SKM-1 (cell line): ENCODE data around the gene WNT2.
"Not testable (repeated sequence)": the region's sequence is repeated elsewhere in the genome, so short reads cannot be mapped to it uniquely, and the experiment has no call there.

Source experiments
- DNase-seq: peaks from one replicate; lab custom pipeline; 2025; ENCODE audit not compliant: unreplicated experiment; lab: John Stamatoyannopoulos, UW

WNT2 gene

GRCh38 chr7:117270371-117270770, 52.5 kb downstream of the WNT2 start:
- DNase-seq, result no peak

DNA sequence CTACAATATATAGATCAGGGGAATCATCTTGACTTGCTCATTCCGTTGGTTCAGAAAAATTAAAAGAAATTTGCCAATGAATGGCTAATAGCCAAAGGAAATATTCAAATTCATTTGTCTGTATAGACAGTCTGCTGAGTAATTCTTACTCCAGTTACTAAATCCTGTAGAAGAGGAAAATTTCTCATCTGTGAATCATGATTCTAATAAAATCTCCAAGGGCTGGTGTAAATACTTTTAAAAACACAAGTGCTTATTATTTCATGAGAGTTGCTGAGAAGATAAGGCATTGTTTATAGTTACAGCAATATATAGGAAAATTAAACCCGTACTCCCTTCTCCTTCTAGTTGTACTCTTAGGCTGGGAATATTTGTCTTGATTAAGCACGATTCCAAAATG, 53.0 kb downstream of the WNT2 start:
- no peak for DNase-seq

DNA sequence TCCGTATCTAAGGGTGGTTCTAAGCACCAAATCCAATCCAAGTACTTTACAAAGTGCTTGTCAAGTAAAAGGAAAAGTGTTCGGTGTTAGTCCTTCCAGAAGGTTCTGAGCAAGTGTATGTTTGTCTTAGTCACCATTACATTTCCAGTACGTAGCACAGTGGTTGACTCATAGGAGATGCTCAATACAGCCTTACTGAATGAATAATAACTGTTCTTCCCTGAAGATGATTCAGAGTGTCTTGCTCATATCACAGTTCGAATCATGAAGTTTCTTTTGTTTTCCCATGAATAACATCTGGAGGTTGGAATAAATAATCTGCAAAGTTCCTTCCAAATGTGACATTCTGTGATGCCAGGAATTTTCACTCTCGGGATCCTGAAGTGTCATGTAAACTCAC, 53.4 kb downstream of the WNT2 start:
- no peak for DNase-seq

DNA sequence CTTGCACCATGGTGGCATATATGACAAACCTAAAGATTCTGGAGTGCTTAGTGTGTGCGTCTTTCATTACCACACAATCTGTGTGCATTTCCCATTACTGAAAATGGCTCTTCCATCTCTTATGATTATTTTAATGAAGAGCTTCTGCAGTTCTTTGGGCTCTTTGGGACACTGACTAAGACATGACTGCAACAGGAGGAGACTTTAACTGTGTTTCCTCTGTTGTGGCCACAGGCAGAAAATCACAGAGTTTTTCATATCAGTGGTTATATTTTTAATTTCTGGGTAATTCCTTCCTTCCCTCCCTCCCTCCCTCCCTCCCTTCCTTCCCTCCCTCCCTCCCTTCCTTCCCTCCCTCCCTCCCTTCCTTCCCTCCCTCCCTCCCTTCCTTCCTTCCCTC, 58.1 kb downstream of the WNT2 start:
- DNase-seq, result no peak

GRCh38 chr7:117262546-117262945, 60.3 kb downstream of the WNT2 start:
- DNase-seq, result no peak

DNA sequence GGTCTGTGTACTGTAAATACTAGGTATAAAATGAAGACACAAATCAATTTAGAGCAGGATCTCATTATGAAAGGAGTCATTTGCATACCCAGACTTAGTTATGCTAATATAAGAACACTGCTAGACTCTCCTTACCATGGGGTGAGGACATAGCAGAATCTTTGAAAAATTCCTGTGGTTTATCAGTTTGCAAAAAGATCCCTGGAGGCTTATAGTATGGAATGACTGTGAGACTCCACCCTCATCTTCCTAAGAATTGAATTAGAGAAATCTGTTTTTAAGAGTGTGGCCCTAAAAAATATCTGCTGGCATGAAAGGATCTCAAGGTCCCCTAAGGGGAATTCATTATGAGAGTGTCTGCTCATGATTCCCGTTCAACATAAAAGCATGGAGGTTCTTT, 63.2 kb downstream of the WNT2 start:
- no peak for DNase-seq

DNA sequence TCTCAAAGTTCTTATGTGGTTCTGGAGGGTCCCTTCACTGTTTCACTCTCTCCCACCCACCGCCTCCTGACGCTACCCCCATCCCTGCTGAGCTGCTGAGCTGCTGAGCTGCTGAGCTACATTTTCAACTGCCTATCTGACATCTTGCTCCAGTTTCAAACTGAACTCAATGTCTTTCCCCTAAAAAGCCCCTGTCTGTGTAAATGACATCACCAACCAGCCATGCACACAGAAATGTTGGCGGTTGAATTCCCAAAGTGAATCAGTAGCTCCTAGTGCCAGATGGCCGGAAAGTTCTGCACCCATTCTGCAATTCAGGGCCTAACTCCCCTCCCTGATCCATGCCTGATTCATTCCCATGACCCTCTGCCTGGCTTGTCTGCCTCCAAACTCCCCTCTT, 71.2 kb downstream of the WNT2 start:
- DNase-seq, result no peak

DNA sequence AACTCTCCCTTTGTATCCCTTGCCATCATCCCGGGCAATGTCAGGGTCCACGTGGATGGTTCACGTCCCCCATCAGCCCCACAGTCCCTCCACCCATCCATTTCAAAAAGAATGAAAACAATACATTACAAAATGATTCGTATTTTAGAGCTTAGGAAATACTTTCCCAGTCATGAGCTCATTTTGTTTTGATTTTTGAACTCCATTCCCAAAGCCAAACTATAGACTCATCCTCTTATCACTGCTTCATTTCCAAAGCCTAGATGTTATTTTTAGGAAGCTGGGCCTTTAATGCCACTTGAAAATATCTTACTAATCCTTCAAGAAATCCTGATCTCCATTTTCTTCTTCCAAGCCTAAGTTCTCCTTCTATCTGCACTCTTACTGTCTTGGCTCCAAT, 72.1 kb downstream of the WNT2 start:
- no peak for DNase-seq

- DNase-seq, result no peak
Measured at GRCh38 chr7:117250245-117250644, 72.6 kb downstream of the WNT2 start.

GRCh38 chr7:117249696-117250095, 73.2 kb downstream of the WNT2 start:
- no peak for DNase-seq

DNA sequence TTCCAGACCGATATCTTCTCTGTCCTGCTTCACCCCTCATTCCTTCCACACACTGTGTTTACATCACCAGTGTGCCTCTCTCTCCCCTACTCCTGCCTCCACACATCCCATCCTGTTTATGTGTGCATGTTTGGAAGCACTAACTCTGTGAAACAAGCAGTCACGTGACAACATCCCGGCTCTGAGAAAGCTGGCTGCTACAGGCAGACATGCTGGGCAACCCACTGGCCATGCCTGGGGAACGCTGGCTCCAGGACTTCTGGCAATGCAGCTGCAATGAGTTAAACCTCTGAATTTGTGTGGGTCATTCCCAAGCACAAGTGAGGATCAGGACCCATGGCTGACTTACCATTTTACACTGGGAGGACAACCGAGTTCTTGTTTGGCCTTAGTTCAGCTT, 74.0 kb downstream of the WNT2 start:
- DNase-seq, result no peak

- DNase-seq, result no peak
Measured at GRCh38 chr7:117247809-117248208, 75.0 kb downstream of the WNT2 start.

DNA sequence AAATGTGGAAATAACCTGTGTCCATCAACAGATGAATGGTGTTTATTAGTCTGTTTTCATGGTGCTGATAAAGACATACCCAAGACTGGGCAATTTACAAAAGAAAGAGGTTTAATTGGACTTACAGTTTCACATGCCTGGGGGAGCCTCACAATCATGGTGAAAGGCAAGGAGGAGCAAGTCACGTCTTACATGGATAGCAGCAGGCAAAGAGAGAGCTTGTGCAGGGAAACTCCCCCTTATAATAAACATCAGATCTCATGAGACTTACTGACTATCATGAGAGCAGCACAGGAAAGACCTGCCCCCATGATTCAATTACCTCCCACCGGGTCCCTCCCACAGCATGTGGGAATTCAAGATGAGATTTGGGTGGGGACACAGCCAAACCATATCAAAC, 77.2 kb downstream of the WNT2 start:
- not testable (repeated sequence) for DNase-seq

- DNase-seq, result no peak
Measured at GRCh38 chr7:117243390-117243789, 79.5 kb downstream of the WNT2 start.

DNA sequence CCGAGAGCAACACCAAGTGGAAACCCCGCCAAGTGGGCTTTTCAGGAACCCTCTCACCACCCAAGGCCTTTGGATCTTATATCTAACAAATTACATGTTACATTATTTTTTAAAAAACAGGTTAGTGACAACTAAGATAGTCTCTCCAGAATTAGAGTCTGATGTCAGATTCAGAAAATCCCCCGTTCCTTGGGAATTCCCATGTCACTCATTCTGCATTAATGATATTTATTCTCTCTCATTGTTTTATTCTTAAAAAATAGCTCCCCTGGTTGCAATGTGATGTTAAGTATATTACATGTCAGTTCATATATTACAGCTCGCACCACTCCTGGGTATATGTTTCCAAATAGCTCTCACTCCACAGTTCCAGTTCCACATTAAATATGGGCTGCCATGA, 81.8 kb downstream of the WNT2 start:
- no peak for DNase-seq

- no peak for DNase-seq
Measured at GRCh38 chr7:117238937-117239336, 83.9 kb downstream of the WNT2 start.

DNA sequence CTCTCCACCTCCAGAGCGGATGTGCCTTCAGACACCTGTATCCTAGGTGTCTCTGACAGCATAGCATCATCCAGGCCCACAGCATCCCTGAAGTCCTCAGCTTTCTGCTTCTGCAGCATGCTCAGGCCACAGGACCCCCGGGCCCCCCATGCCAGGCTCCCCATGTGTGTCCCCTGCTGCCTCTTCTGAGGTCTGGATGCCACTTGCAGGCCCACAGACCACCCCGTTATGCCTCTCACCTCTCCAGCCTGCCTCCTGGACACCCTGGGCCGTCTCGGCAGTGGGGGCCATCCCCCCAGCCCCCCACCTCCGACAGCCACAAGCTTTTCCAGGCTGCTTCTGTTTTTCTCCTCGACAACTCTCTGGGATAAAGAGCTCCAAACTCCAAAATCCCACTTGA, 84.4 kb downstream of the WNT2 start:
- no peak for DNase-seq

DNA sequence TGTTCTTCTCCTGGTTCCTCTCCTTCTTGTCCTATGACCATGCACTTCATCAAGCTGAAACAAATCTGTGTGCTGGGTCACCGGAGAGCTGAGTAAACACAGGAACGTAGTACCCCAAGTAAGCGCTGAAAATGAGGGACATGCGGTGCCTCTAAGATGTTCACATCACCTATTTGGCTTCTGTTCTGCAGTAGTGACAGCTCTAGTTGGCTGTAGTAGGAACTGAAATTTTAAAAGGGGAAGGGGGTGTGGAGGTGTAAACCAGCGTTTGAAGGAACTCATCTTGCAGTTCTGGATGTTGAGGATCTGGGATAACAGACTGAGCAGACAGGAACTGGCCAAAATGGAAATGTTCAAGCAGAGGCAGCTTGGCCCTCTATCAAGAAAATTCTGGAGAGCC, 85.2 kb downstream of the WNT2 start:
- no peak for DNase-seq

DNA sequence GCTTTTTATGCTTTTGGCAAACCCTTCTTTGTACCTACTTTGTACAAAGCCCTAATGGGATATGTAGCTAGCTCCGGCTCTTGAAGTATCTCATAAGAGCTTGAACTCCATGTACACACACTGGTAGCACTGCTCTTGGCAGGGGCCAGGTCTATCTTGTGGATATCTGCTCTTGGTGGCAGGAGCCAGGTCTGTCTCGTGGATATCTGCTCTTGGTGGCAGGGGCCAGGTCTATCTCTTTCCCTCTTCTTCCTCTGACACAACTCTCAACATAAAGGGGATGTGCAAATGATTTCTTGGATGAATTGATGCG, 91.9 kb downstream of the WNT2 start:
- DNase-seq, result no peak

DNA sequence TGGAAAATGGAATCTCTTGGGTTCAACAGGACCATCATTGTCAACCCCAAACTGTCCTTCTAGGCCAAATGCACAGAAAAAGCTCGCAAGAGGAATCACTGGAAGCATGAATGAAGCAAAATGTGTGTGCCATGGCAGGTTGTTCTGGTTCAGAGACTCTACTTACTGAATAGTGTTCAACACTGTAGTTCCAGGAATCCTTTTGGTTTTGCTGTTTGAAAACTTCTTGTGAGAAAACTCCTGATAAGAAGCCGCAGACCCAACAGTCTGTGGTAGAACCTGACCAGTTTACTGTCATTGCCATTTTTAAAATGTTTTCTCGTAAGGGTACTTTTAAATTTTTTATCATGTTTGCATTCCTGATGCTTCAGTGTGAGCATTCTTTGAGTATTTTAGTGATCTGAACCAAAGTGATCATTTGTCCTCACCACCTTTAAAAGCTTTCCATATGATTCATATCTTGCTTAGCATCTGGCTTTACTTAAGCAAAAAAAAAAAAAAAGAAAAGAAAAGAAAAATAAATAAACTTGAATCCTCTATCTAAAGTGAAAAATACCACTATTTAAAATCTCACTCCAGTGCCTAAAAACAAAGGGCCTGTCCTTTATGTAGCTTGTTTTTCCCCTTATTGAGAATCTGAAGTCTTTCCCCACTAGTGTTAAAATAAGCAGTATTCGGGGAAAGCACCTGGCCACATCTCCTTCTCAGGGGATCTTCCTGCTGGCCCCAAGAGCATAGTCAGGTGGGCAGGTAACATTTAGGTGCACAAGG, 92.4 kb downstream of the WNT2 start:
- no peak for DNase-seq

- no peak for DNase-seq
Measured at GRCh38 chr7:117229350-117229749, 93.5 kb downstream of the WNT2 start.

DNA sequence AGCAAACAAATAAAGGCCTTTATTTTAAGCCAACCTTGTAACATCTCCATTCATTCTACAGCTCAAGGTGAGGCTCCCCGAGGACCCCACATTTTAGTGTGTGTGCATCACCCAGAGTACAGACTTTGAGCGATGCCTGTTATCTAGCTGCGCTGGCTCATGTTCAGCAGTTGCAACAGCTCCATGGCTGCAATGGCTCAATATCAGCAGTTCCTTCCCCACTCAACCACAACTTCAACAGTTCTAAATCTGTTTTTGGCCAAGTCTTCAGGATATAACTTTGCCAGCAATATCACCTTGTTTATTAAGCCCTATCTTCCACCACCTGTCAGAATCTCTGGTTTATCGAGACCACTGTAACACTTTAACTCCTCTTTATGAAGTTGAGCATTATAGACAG, 95.8 kb downstream of the WNT2 start:
- peak; percentile 15 for DNase-seq

DNA sequence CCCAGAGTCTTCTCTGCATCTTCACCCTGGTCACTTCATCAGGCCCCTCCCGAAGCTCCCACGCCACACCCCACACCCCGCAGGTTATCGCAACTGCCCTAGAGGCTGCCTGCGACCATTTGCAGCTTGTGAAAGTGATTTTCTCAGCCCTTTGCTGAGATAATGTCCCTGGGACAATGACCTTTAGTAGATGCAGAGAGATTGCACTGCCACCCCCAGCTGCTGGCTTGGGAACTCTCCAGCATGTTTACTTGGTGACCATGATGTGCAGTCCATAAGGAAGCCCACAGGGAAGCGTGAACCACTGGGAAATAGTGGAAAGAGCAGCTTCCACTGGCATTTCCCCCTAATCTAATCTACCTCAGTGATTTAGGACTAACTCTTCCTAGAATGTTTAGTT, 97.3 kb downstream of the WNT2 start:
- DNase-seq, result no peak
